ENCODE results near the gene GPRC5C. TPM values are rescaled to one million over a fixed set of nuclear protein-coding genes. Genes with fewer than 3 reads are reported as not detected.

GPRC5C gene
- total RNA-seq, 1 donor from 2014 or later: 38.7 TPM

DNA sequence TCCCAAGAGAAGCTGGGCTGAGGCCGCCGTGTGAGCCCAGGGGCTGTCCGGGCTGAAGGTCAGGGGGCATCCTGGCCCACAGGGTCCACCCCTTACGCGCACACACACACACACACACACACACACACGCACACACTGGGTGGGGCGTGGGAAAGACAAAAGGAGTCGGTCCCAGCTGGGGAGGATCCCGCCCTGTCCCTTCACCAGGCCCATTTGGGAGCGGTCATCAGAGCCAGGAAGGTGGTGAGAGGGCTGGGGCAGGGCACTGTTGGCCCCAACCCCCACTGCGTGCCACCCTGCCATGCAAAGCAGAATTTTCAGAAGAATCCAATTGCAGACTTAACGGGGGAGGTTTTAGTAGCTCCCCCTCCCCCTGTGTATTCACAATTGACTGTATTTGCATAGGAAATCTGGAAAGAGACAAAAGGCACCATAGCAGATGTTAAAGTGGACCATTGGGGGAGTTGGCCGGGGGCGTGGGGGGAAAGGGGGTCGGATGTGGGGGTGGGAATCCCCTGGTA, 23.2 kb downstream of the GPRC5C start:
- H3K27me3 Mint-ChIP-seq (ENCODE audit: low read depth): peaks cover 36% of the 10 kb centered on the region
- H3K27ac Mint-ChIP-seq: no peak overlapping the region
- DNase-seq (ENCODE audit: low spot score in 2 of 2, unreplicated experiment in 2 of 2): no peak
- H3K9me3 Mint-ChIP-seq: no peaks in the 10 kb centered on the region
- H3K36me3 Mint-ChIP-seq: no peaks in the 10 kb centered on the region
- TF ChIP-seq, protein P1, sequence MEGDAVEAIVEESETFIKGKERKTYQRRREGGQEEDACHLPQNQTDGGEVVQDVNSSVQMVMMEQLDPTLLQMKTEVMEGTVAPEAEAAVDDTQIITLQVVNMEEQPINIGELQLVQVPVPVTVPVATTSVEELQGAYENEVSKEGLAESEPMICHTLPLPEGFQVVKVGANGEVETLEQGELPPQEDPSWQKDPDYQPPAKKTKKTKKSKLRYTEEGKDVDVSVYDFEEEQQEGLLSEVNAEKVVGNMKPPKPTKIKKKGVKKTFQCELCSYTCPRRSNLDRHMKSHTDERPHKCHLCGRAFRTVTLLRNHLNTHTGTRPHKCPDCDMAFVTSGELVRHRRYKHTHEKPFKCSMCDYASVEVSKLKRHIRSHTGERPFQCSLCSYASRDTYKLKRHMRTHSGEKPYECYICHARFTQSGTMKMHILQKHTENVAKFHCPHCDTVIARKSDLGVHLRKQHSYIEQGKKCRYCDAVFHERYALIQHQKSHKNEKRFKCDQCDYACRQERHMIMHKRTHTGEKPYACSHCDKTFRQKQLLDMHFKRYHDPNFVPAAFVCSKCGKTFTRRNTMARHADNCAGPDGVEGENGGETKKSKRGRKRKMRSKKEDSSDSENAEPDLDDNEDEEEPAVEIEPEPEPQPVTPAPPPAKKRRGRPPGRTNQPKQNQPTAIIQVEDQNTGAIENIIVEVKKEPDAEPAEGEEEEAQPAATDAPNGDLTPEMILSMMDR (IDR thresholded peaks at IDR 0.05; ENCODE audit: unreplicated experiment): no peak
- H3K4me3 Mint-ChIP-seq: peak overlapping the region; percentile 66
- H3K4me1 Mint-ChIP-seq: peaks cover 23% of the 10 kb centered on the region

DNA sequence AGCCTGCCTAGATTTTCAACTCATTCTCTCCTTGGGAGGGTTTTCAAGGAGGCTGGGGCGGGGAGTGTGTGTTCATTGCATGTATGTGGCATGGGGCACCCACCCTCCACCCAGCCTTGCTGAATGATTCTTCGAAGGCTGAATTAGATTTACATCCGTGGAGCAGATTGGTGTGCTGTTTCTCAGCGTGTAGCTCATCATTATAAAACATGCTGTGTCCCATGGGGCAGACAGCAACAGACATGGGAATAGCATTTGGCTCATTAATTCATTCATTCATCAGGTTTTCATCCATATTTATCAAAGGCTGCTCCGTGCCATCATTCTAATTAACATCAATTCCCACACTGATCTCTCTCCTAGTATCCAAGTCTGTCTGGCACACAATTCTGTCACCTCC, 23.9 kb downstream of the GPRC5C start:
- Mint-ChIP-seq H3K36me3 (no peaks in the 10 kb centered on the region), H3K9me3 (no peaks in the 10 kb centered on the region), H3K4me1 (peaks cover 23% of the 10 kb centered on the region), H3K4me3 (peak overlapping the region; percentile 20), H3K27me3 (ENCODE audit: low read depth) (peaks cover 38% of the 10 kb centered on the region), H3K27ac (no peak overlapping the region)
- no peak for DNase-seq (ENCODE audit: low spot score in 2 of 2, unreplicated experiment in 2 of 2)
- TF ChIP-seq, protein P1 (IDR thresholded peaks at IDR 0.05; ENCODE audit: unreplicated experiment): no peak

DNA sequence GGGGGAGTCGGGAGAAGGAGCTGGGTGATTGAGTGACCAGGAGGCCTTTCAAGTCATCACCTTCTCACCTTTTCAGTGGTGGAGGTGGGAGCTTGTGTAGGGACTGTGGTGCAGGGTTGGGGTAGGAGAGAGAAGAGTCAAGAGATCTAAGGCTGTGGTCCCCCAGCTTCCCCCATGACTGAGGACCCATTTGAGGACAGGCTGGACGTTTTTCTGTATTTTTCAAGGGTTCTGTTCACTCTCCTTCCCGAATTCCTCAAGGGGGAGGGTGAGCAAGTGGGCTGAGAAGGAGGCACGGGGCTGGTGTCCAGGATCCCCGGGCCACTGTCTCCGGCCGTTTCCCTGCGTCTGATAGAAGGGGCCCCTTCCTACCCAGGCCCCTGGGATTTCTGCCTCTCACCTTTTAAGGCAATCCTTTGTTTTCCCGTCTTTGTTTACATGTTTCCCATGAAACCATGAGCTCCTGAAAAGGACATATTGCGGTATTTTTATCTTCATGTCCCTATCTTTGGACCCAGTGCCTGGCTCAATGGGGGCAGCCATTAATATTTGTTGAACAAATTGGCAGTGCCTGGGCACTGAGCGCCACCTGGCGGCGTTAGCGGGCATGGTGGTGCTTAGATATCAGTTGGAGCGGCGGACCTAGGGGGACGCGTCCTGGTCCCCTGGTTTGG, 25.4 kb downstream of the GPRC5C start:
- no peak overlapping the region for H3K4me3 Mint-ChIP-seq
- TF ChIP-seq, protein P1 (IDR thresholded peaks at IDR 0.05; ENCODE audit: unreplicated experiment): peak; percentile 96
- DNase-seq (ENCODE audit: low spot score in 2 of 2, unreplicated experiment in 2 of 2): peak; percentile 59 to 84
- H3K4me1 Mint-ChIP-seq: peaks cover 23% of the 10 kb centered on the region
- H3K9me3 Mint-ChIP-seq: no peaks in the 10 kb centered on the region
- peaks cover 37% of the 10 kb centered on the region for H3K27me3 Mint-ChIP-seq (ENCODE audit: low read depth)
- no peaks in the 10 kb centered on the region for H3K36me3 Mint-ChIP-seq
- no peak overlapping the region for H3K27ac Mint-ChIP-seq

DNA sequence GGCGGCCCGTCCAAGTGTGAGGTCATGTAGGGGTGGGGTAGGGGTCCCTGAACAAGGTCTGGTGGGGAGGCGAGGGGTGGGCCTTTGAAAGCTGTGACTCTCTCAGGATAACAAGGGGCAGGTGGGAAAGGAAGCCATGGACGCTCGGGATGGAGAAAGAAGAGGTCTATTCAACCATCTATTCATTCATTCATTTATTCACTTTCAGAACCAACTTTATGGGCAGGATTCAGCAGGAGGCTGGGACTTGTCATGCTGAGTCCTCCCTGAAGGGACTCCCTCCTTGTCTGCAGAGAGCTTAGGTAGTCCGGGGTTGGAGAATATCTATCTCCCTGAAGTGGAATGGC, 25.9 kb downstream of the GPRC5C start:
- H3K36me3 Mint-ChIP-seq: no peaks in the 10 kb centered on the region
- H3K27me3 Mint-ChIP-seq (ENCODE audit: low read depth): peaks cover 32% of the 10 kb centered on the region
- no peaks in the 10 kb centered on the region for H3K9me3 Mint-ChIP-seq
- DNase-seq (ENCODE audit: low spot score in 2 of 2, unreplicated experiment in 2 of 2): no peak
- peaks cover 22% of the 10 kb centered on the region for H3K4me1 Mint-ChIP-seq
- H3K27ac Mint-ChIP-seq: no peak overlapping the region
- TF ChIP-seq, protein P1 (IDR thresholded peaks at IDR 0.05; ENCODE audit: unreplicated experiment): peak; percentile 35
- no peak overlapping the region for H3K4me3 Mint-ChIP-seq

DNA sequence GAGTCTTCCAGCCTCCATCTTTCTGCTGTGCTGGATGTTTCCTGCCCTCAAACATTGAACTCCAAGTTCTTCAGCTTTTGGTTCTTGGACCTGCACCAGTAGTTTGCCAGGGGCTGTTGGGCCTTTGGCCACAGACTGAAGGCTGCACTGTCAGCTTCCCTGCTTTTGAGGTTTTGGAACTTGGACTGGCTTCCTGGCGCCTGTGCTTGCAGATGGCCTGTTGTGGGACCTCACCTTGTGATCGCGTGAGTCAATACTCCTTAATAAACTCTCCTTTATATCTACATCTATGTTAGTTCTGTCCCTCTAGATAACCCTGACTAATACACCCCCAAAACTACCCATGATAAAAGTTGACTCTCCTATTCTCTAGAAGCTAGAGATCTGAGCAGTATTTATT, 26.9 kb downstream of the GPRC5C start:
- Mint-ChIP-seq H3K36me3 (no peaks in the 10 kb centered on the region), H3K27me3 (ENCODE audit: low read depth) (peaks cover 24% of the 10 kb centered on the region), H3K27ac (no peak overlapping the region), H3K4me1 (peaks cover 22% of the 10 kb centered on the region), H3K4me3 (no peak overlapping the region), H3K9me3 (no peaks in the 10 kb centered on the region)
- TF ChIP-seq, protein P1 (IDR thresholded peaks at IDR 0.05; ENCODE audit: unreplicated experiment): no peak
- DNase-seq (ENCODE audit: low spot score in 2 of 2, unreplicated experiment in 2 of 2): no peak

Measured in mesothelial cell of epicardium (in vitro differentiated cells).